Large intestine (tissue), 3 donors: Measurements from ENCODE around the gene DDX59. TPM values are rescaled to one million over a fixed set of nuclear protein-coding genes. Genes with fewer than 3 reads are reported as not detected.

Source experiments
- DNase-seq, 2 donors: peaks; one replicate each; pipeline versions ENCODE4 v3.0.0 to v3.0.0-alpha.2; 2013
- H3K27ac ChIP-seq: one replicate; pipeline ENCODE4 v1.5.1; 2013; ENCODE audit warnings: low read length
- H3K27me3 ChIP-seq: 2 replicates; pipeline ENCODE4 v1.6.1; 2013; ENCODE audit warnings: low read length; ENCODE audit not compliant: control insufficient read depth, insufficient read depth
- H3K36me3 ChIP-seq: 2 replicates; pipeline ENCODE4 v1.6.1; 2013; ENCODE audit warnings: low read length; ENCODE audit not compliant: control insufficient read depth, insufficient read depth
- H3K4me1 ChIP-seq: one replicate; pipeline ENCODE4 v1.6.1; 2013; ENCODE audit warnings: low read length; ENCODE audit not compliant: control insufficient read depth, insufficient read depth
- H3K4me3 ChIP-seq: one replicate; pipeline ENCODE4 v1.5.1; 2013; ENCODE audit warnings: low read length
- H3K9me3 ChIP-seq: one replicate; pipeline ENCODE4 v1.6.1; 2013; ENCODE audit warnings: mild to moderate bottlenecking, low read depth, low read length, moderate library complexity; ENCODE audit not compliant: control insufficient read depth
- WGBS: methylation state at CpG from one replicate; pipeline ENCODE4 v1.1.5; 2013; ENCODE audit warnings: low lambda C conversion rate; ENCODE audit not compliant: insufficient coverage; 5-methylcytosine and 5-hydroxymethylcytosine counted together
- polyA plus RNA-seq: library from polyadenylated mRNA; unstranded; fragments of 120-200 nt; gene quantifications from one replicate; pipeline ENCODE4 v1.2.1, GENCODE V29; 2013

Gene DDX59
- polyA plus RNA-seq, 1 donor: 22.9 TPM

DNA sequence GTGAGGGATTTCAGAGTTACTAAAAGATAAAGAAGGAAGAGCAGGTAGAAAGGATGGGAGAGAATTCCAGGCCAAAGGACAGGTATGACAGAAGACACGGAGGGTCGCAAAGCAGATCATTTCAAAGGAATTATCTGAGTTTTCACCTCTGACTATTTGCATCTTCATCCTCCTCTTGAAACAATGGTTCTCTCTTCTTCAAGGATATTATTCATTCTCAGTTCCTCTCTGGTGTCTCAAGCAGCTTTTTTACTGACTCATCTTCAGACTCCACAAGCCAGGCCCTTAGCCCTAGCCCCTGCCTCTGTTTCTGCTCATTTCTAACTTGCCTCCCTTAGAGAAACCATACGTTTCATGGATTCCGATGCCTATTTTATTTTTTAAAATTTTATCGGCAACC is 15.0 kb downstream of the DDX59 start:
- no peak overlapping the region for H3K27ac ChIP-seq
- peaks cover 49% of the 10 kb centered on the region for H3K36me3 ChIP-seq
- no peak overlapping the region for H3K4me3 ChIP-seq
- 94% methylated on average over 3 of the region's 5 CpGs for WGBS
- no peaks in the 10 kb centered on the region for H3K9me3 ChIP-seq
- H3K27me3 ChIP-seq: no peaks in the 10 kb centered on the region
- no peak for DNase-seq
- no peaks in the 10 kb centered on the region for H3K4me1 ChIP-seq

DNA sequence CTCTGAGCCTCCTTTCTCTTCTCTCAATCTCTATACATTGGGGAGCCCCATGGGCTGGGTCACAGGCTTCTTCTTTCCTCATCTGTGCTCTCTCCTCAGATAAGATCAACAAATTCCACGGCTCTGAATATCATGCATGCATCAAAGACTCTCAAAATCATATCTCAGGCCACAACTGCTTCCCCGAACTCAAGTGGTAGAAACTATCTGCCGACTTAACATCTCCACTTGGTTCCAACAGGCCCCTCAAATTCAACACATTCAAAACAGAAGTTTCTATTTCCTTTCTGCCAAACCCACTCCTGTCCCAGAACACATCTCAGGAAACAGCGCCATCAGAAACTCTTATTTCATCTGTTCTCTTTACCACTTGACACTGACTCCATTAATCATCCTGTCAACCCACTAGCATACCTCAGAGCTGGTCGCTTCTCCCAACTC is 16.7 kb downstream of the DDX59 start:
- H3K9me3 ChIP-seq: no peaks in the 10 kb centered on the region
- H3K27ac ChIP-seq: no peak overlapping the region
- H3K27me3 ChIP-seq: no peaks in the 10 kb centered on the region
- peaks cover 40% of the 10 kb centered on the region for H3K36me3 ChIP-seq
- H3K4me1 ChIP-seq: no peaks in the 10 kb centered on the region
- DNase-seq: no peak
- 100% methylated on average over 1 of the region's 5 CpGs for WGBS
- H3K4me3 ChIP-seq: no peak overlapping the region

DNA sequence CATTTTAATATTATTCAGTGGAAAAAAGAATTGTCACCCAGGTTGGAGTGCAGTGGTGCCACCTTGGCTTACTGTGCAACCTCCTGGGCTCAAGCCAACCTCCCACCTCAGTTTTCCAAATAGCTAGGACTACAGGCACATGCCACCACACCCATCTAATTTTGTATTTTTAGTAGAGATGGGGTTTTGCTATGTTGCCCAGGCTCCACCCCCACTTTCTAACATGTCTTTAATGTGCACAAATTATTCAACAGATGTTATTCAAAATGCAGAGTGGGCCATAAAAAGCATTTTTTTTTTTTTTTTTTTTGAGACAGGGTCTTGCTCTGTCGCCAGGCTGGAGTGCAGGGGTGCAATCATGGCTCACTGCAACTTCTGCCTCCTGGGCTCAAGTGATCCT is 17.3 kb downstream of the DDX59 start:
- DNase-seq: no peak
- no peak overlapping the region for H3K4me3 ChIP-seq
- no peaks in the 10 kb centered on the region for H3K9me3 ChIP-seq
- H3K36me3 ChIP-seq: peaks cover 39% of the 10 kb centered on the region
- H3K4me1 ChIP-seq: no peaks in the 10 kb centered on the region
- no peak overlapping the region for H3K27ac ChIP-seq
- no peaks in the 10 kb centered on the region for H3K27me3 ChIP-seq
- WGBS: no CpG with 5 or more reads among the region's 1 CpG

DNA sequence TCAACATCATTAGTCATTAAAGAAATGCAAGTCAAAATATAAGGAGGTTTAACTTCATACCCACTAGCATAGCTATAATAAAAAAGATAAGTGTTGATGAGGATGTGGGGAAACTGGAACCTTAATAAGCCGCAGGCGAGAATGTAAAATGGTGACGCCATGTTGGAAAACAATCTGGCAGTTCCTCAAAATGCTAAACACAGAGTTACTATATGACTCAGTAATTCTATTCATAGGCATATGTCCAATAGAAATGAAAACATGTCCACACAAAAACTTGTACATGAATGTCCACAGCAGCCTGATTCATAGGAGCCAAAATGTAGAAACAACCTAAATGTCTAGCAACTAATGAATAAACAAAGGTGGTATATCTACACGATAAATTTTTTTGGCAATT is 23.2 kb downstream of the DDX59 start:
- WGBS: 95% methylated on average over 2 of the region's 4 CpGs
- H3K4me1 ChIP-seq: no peaks in the 10 kb centered on the region
- H3K9me3 ChIP-seq: no peaks in the 10 kb centered on the region
- H3K4me3 ChIP-seq: no peak overlapping the region
- no peak overlapping the region for H3K27ac ChIP-seq
- no peaks in the 10 kb centered on the region for H3K27me3 ChIP-seq
- peaks cover 11% of the 10 kb centered on the region for H3K36me3 ChIP-seq
- DNase-seq: no peak

DNA sequence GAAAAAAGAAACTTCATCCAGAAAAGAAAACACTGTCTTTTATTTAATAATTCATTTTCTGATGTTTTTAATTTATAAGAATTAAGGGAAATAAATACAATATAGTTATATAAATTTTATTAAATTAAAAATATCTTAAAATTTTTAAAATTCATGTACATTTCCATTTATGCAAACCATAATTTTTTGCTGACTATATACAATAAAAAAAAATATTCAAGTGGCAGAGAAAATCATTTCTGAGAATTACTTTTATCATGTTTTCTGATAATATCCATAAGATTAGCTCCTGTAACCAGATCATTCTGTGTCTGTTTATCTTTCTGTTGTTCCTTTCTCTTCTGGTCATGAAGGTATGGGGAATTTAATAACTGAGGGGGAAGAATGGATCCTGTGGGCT is 25.7 kb downstream of the DDX59 start:
- H3K4me1 ChIP-seq: no peaks in the 10 kb centered on the region
- H3K27ac ChIP-seq: no peak overlapping the region
- no peak overlapping the region for H3K4me3 ChIP-seq
- no peaks in the 10 kb centered on the region for H3K27me3 ChIP-seq
- H3K36me3 ChIP-seq: peaks cover 8% of the 10 kb centered on the region
- no peak for DNase-seq
- H3K9me3 ChIP-seq: no peaks in the 10 kb centered on the region

DNA sequence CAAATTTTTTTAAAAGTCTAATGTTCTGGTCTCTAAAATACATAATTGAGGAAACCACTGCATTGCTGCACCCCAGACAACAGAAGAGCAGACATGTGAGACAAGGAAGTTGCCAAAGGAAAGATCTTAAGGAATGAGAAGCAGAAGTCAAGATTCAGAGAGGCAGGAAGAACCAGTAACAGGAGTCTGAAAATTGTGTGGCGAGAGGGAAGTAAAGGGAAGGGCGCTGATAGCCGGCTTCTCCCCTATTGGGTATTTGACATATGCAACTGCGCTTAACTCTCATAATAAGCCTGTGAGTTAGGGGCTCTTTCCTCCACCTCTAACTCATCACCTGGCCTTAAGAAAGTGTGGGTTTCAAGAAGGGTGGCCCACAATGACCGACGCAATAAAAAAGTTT is 27.2 kb downstream of the DDX59 start:
- no peak for DNase-seq
- Histone ChIP-seq H3K27ac (no peak overlapping the region), H3K27me3 (no peaks in the 10 kb centered on the region), H3K4me3 (no peak overlapping the region), H3K9me3 (no peaks in the 10 kb centered on the region), H3K4me1 (no peaks in the 10 kb centered on the region), H3K36me3 (peaks cover 3% of the 10 kb centered on the region)
- WGBS: no CpG with 5 or more reads among the region's 6 CpGs

DNA sequence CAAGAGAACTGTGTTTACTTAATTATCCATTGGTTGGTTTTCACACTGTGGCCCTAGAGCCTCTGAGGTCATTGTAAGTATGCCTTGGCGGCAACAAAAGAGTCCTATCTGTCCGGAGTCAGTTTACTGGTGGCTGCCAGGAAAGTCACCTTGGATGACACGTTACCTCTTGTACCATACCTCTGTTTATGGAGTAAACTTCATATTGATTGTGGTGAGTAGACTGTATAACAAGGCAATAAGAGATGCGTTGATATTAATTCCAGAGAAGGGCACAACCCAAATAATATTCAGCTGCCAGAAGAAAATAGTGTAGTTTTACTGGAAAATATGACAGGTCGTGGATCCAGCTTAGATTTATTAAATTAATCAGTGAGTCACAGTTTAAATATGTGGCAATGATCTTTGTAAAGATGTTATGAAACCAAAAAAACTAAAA is 28.7 kb downstream of the DDX59 start:
- Histone ChIP-seq H3K9me3 (no peaks in the 10 kb centered on the region), H3K4me3 (no peak overlapping the region), H3K27me3 (no peaks in the 10 kb centered on the region), H3K36me3 (no peaks in the 10 kb centered on the region), H3K27ac (no peak overlapping the region), H3K4me1 (no peaks in the 10 kb centered on the region)
- DNase-seq: no peak
- no CpG with 5 or more reads among the region's 5 CpGs for WGBS

DNA sequence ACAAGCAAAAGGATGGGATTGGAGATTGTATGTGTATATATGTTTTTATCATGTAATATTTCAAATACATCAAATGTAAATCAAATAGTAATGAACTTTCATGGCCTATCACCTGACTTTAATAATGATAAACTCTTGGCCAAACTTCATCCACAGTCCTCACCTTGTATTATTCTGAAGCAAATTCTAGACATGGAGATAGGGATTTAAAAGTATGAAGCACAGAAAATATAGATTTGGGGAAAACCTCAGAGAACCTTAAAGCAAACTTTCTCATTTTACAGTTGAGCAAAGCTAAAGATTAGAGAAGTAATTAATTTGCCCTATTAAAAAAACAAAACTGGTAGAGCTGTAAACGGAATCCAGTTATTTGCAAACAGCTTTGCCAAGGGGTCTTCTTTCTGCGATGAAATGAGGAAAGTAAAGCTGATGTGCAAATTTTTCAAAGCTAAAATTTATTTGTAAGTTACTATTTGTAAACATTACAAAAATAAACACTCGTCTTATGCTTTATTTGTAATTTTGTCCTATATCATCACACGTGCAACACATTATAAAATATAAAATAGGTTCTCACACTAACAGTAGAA is 29.2 kb downstream of the DDX59 start:
- Histone ChIP-seq H3K27ac (no peak overlapping the region), H3K36me3 (no peaks in the 10 kb centered on the region), H3K4me3 (no peak overlapping the region), H3K4me1 (no peaks in the 10 kb centered on the region), H3K9me3 (no peaks in the 10 kb centered on the region), H3K27me3 (no peaks in the 10 kb centered on the region)
- WGBS: 90% methylated on average over 2 of the region's 4 CpGs
- DNase-seq: no peak

DNA sequence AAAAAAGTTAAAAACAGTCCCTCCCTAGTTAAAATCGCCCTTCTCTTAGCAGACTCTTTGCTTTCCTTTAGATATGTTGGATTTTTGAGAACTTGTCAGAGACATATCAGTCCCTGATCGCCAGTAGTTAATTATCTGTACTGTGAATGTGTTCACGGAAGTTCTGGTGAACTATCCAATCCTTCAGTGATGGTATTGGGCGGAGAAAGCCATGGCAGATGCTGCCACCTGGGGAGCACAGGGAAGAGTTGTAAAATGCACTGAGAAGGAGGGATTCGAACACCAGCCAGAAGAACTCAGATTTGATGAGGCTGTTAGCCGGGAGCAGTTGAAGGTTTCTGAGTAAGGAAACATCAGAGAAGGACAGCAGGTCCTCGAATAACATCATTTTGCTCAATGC is 31.6 kb downstream of the DDX59 start:
- 40% methylated on average over 1 of the region's 7 CpGs for WGBS
- Histone ChIP-seq H3K27ac (no peak overlapping the region), H3K27me3 (no peaks in the 10 kb centered on the region), H3K4me3 (no peak overlapping the region), H3K36me3 (no peaks in the 10 kb centered on the region), H3K4me1 (no peaks in the 10 kb centered on the region), H3K9me3 (no peaks in the 10 kb centered on the region)
- DNase-seq: no peak

DNA sequence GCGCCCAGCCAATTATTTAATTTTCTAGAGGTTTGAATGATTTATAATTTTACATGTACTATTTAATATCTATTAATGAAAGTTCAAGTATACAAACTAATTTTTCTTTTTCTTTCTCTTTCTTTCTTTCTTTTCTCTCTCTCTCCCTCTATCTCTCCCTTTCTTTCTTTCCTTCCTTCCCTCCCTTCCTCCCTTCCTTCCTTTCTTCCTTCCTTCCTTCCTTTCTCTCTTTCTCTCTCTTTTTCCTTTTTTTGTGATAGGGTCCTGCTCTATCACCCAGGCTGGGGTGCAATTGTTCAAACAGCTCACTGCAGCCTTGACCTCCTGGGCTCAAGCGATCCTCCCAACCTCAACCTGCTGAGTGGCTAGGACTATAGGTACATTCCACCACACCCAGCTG is 33.0 kb downstream of the DDX59 start:
- DNase-seq: no peak
- no CpG with 5 or more reads among the region's 2 CpGs for WGBS
- Histone ChIP-seq H3K27ac (no peak overlapping the region), H3K4me3 (no peak overlapping the region), H3K9me3 (no peaks in the 10 kb centered on the region), H3K4me1 (no peaks in the 10 kb centered on the region), H3K27me3 (no peaks in the 10 kb centered on the region), H3K36me3 (no peaks in the 10 kb centered on the region)

DNA sequence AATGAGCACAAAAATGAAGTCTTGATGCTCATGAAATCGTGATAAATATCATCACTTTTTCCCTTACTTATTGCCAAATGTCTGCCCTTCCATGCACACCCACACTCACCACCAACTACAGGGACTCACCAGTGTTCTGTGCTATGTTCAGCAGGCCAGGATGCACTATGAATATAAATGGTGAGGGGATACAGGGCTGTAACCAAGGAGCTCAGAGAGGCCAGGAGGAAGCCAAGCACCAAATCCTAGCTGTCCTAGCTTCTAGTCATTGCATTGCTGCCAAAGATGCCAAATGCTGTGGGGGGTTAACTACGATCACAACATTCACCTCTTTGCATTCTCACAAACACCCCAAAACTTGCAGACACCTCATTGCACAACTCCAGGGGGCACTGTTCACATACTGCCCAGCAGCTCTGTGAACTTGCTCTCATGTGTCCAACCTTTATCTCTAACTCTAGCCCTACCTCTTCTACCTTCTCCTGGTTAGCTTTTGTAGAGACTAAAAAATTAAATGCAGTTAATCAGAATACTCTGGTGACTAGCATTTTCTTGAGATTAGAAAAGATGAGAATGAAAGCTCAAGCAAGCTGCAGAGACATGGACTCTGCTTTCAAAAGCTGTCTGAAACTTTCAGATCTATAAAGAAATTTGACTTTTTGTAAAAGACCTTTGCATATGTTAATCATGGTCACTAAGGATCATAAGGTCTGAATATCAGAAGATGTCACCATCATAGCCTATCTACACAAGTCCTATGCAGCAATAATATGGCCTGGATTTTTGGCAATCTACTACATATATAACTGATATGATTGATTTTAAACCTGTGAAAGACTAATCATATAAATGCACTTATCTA is 35.2 kb downstream of the DDX59 start:
- Histone ChIP-seq H3K36me3 (no peaks in the 10 kb centered on the region), H3K27me3 (no peaks in the 10 kb centered on the region), H3K4me3 (no peak overlapping the region), H3K9me3 (no peaks in the 10 kb centered on the region), H3K4me1 (no peaks in the 10 kb centered on the region), H3K27ac (no peak overlapping the region)
- 100% methylated on average over 1 of the region's 2 CpGs for WGBS
- DNase-seq: no peak
